ENCODE data around the gene HBZ. TPM values are rescaled to one million over a fixed set of nuclear protein-coding genes. Genes with fewer than 3 reads are reported as not detected.
"Not testable (repeated sequence)": the region's sequence is repeated elsewhere in the genome, so short reads cannot be mapped to it uniquely, and the experiment has no call there.

The HBZ gene
- total RNA-seq, 4 donors from 2014 or later, result not detected

DNA sequence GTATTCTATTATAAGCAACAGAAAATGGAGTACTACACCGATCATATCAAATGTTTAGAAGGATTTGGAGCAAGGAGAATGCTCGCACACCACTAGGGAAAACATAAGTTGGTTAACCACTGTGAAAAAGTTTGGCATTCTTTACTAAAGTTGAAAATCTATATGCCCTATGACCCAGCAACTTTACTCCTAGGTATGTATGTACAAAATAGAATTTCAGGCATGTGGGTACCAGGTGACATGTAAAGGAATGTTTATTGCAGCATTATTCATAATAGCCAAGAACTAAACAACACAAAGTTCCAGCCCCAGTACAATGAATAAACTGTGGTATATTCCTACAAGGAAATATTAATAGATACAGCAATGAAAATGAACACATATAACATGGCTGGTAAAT is 5.8 kb upstream of the HBZ start:
- no peak overlapping the region for H3K27ac ChIP-seq
- no peaks in the 10 kb centered on the region for H3K4me1 ChIP-seq
- TF ChIP-seq, protein P1, sequence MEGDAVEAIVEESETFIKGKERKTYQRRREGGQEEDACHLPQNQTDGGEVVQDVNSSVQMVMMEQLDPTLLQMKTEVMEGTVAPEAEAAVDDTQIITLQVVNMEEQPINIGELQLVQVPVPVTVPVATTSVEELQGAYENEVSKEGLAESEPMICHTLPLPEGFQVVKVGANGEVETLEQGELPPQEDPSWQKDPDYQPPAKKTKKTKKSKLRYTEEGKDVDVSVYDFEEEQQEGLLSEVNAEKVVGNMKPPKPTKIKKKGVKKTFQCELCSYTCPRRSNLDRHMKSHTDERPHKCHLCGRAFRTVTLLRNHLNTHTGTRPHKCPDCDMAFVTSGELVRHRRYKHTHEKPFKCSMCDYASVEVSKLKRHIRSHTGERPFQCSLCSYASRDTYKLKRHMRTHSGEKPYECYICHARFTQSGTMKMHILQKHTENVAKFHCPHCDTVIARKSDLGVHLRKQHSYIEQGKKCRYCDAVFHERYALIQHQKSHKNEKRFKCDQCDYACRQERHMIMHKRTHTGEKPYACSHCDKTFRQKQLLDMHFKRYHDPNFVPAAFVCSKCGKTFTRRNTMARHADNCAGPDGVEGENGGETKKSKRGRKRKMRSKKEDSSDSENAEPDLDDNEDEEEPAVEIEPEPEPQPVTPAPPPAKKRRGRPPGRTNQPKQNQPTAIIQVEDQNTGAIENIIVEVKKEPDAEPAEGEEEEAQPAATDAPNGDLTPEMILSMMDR (IDR thresholded peaks at IDR 0.05), result no peak
- TF ChIP-seq POLR2A (IDR thresholded peaks at IDR 0.05), result no peak
- no peak overlapping the region for H3K4me3 ChIP-seq
- H3K9me3 ChIP-seq, result no peaks in the 10 kb centered on the region
- no peaks in the 10 kb centered on the region for H3K27me3 ChIP-seq
- H3K36me3 ChIP-seq, result no peaks in the 10 kb centered on the region
- DNase-seq, result no peak

GRCh38 chr16:149024-149660 is 3.3 kb upstream of the HBZ start:
- H3K4me3 ChIP-seq, result no peak overlapping the region
- H3K27ac ChIP-seq, result no peak overlapping the region
- H3K9me3 ChIP-seq, result no peaks in the 10 kb centered on the region
- DNase-seq, result no peak
- H3K27me3 ChIP-seq, result no peaks in the 10 kb centered on the region
- no peaks in the 10 kb centered on the region for H3K36me3 ChIP-seq
- TF ChIP-seq, protein P1 (IDR thresholded peaks at IDR 0.05), result no peak
- no peak for TF ChIP-seq POLR2A (IDR thresholded peaks at IDR 0.05)
- peaks cover 0 to under 1% (median 0%) of the 10 kb centered on the region in 4 donors for H3K4me1 ChIP-seq

DNA sequence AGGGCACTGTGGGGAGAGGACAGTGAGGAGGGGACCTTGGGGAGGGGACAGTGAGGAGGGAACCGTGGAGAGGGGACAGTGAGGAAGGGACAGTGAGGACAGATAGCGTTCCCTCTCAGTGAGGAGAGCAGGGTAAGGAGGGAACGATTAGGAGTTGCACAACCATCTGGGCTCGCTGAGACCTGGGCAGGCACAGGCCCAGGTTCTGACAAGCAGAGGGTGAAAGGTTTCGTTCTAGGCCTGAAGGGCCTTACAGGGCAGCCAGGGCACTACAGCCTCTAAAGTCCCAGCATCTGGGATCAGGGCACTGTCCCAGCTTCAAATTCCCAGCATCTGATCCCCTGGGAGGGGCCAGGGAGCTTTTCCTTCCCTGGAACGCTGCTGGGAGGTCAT is 681 bp downstream of the HBZ start:
- not testable (repeated sequence) for H3K9me3 ChIP-seq, H3K4me1 ChIP-seq, H3K36me3 ChIP-seq, H3K27ac ChIP-seq, H3K4me3 ChIP-seq, DNase-seq, H3K27me3 ChIP-seq

GRCh38 chr16:153550-154216 is 1.2 kb downstream of the HBZ start:
- not testable (repeated sequence) for H3K9me3 ChIP-seq, DNase-seq, H3K4me3 ChIP-seq, H3K27me3 ChIP-seq, H3K4me1 ChIP-seq, H3K27ac ChIP-seq, H3K36me3 ChIP-seq

- Histone ChIP-seq H3K27me3 (peaks cover 0 to 5% of the 10 kb centered on the region in 2 donors), H3K27ac (peak overlapping the region in 1 of 4 donors; percentile 17), H3K9me3 (no peaks in the 10 kb centered on the region), H3K4me3 (peak overlapping the region; percentile 16 to 48 (median 42)), H3K36me3 (no peaks in the 10 kb centered on the region), H3K4me1 (peaks cover 0 to 9% (median 5%) of the 10 kb centered on the region in 4 donors)
- DNase-seq, result no peak
- TF ChIP-seq, protein P1 (IDR thresholded peaks at IDR 0.05), result no peak
- no peak for TF ChIP-seq POLR2A (IDR thresholded peaks at IDR 0.05)
Observed at GRCh38 chr16:154217-155030, 2.0 kb downstream of the HBZ start.

- Histone ChIP-seq H3K27me3 (peaks cover 0 to 5% of the 10 kb centered on the region in 2 donors), H3K27ac (no peak overlapping the region), H3K9me3 (no peaks in the 10 kb centered on the region), H3K4me1 (peaks cover 0 to 9% (median 5%) of the 10 kb centered on the region in 4 donors), H3K36me3 (no peaks in the 10 kb centered on the region), H3K4me3 (peak overlapping the region in 1 of 4 donors; percentile 48)
- no peak for TF ChIP-seq POLR2A (IDR thresholded peaks at IDR 0.05)
- TF ChIP-seq, protein P1 (IDR thresholded peaks at IDR 0.05), result no peak
- no peak for DNase-seq
Observed at GRCh38 chr16:155031-155398, 2.6 kb downstream of the HBZ start.

All from Peyer's patch (tissue), 4 donors.